NCI-H2029 treated with DMSO at 0.1 percent for 48 hours (cell line): ENCODE results near the gene EDEM1.
A peak's percentile ranks its signal among the peaks of the same experiment; 100 is the strongest.
"Not testable (repeated sequence)": the region's sequence is repeated elsewhere in the genome, so short reads cannot be mapped to it uniquely, and the experiment has no call there.

ENCODE experiments used
- DNase-seq: peaks from one replicate; lab custom pipeline; 2025; lab: John Stamatoyannopoulos, UW

The EDEM1 gene

DNA sequence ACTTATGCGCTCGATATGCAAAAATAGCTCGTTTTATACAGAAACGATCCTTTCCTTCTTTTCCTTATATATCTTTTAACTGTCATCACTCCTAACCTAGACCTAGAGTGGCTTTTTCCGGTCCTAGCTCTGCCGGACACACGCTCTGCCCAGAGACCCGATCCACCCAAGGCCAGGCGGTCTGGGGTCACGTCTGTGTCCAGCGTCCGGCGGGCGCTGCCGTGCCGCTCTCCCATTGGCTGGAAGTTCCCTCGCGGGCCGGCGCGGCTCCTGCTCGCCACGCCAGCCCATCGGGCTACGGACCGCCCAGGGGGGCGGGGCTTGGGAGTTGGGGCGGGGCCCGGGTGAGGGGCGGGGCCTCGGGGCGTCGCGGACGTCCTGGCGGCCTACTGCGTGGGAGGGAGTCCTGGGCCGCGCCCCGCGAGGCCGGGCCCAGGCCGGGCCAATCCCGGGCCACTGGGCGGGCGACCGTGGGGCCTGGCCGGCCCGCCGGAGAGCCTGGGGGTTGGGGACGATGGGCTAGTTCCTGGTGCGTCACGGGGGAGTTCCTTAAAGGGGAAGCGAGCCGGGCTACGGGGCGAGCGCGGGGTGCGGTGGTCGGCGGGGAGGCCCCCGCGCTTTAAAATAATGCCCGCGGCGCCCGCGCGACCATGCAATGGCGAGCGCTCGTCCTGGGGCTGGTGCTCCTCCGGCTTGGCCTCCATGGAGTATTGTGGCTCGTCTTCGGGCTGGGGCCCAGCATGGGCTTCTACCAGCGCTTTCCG is at the start of gene EDEM1:
TSS of gene EDEM1 (plus strand) at position 552 of the 764 bp plus-strand sequence. CDS start at position 651, 99 bp downstream.
- peak; percentile 71 for DNase-seq

GRCh38 chr3:5138214-5138981 is 49.1 kb upstream of the EDEM1 start:
- DNase-seq = no peak

DNA sequence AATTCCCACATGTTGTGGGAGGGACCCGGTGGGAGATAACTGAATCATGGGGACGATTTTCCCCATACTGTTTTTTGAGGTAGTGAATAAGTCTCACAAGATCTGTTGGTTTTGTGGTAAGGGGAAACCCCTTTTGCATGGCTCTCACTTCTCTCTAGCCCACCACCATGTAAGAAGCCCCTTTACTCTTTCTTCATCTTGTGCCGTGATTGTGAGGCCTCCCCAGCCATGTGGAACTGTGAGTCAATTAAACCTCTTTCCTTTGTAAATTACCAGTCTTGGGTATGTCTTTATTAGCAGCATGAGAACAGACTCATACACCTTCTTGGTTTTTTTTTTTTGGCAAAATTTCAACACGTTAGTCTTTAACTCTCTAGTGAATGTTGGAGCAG is 47.3 kb upstream of the EDEM1 start:
- no peak for DNase-seq

DNA sequence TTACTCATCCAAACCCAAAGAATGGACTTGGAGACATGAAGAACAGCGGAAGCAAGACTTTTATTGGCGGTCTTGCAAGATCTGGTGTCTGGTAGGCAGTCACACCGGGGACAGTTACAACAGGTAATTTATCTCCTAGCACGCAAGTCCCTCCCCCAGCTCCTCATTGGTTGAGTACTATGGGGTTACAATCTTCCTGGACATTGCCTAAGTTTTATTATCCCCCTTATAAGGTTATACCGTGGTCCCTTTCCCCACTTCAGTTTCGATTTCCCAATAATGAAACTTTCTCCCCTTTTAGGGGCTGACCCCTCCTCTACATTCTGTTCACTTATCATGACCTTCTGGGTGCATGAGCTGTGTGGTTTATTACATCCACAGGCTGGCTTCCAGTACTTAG is 46.7 kb upstream of the EDEM1 start:
- DNase-seq = no peak

DNA sequence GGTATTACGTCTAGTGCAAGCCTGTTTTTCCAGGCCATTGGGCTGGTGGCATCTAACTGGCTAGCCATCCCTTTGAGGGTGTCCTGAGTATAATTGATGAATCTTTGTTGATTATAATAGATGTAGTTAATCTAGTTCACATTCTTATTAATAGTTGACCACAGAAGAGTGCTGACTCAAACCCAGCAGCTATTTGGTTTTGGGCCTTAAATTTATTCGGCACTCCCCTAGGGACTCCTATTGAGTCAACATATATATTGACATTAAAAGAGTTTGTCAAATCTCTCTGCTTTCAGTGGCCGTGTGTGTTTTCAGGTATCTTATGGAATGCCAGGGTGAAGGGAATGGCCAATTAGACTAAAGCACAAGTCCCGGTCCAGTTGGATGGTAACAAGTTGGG is 45.7 kb upstream of the EDEM1 start:
- DNase-seq = no peak

GRCh38 chr3:5143464-5143863 is 44.0 kb upstream of the EDEM1 start:
- no peak for DNase-seq

DNA sequence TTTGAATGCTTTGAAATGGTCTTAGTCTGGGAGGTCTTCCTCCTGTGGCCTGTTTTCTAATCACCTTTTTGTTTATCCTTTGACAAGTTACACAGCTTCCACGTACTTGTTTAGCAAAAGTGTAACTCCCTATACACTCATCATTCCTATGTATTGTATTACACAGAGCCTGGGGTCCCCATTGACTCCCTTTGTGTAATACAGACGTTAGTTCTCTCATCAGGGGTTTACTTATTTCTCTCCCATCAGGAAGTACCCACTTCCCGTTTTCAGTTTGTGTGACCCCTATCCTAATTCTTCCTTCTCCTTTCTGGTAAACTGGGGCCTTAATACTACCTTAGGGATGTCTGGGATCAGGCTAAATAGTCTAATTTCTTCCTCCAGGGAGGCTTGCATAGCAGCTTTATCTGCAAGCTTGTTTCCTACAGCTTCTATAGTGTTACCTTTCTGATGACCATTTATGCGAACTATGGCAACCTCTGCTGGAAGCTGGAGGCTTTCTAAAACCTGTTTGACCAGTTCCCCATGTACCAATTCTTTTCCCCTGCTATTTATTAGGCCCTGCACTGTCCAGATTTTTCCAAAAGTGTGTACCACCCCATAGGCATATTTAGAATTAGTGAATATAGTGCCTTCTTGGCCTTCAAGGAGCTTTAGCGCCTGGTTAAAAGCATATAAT is 43.1 kb upstream of the EDEM1 start:
- no peak for DNase-seq

GRCh38 chr3:5145120-5145519 is 42.4 kb upstream of the EDEM1 start:
- DNase-seq = no peak

DNA sequence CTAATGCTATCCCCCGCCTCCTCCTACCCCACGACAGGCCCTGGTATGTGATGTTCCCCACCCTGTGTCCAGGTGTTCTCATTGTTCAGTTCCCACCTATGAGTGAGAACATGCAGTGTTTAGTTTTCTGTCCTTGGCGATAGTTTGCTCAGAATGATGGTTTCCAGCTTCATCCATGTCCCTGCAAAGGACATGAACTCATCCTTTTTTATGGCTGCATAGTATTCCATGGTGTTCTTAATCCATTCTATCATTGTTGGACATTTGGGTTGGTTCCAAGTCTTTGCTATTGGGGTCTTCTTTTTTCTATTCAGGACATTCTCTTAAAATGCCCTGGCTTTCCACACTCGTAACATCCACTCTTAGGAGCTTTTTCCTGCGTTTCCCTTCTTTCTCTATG is 40.4 kb upstream of the EDEM1 start:
- not testable (repeated sequence) for DNase-seq

DNA sequence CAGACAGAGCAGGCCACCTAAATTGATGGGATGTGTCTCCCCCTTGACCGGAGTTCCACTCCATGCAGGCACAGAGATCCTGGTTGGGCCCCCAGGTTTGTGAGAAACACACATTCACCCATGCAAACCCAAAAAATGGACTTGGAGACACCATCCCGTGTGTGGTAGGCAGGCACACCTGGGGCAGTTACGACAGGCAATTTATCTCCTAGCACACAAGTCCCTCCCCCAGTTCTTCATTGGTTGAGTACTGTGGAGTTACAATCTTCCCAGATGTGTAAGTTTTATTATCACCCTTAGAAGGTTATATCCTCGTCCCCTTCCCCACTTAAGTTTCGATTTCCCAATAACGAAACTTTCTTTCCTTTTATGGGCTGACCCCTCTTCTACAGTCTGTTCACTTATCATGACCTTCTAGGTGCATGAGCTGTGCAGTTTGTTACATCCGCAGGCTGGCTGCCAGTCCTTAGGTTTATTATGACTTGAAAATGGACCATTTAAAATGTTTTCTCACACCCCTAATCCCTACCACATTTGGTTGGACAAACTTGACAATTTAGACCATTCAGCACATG is 38.1 kb upstream of the EDEM1 start:
- no peak for DNase-seq

DNA sequence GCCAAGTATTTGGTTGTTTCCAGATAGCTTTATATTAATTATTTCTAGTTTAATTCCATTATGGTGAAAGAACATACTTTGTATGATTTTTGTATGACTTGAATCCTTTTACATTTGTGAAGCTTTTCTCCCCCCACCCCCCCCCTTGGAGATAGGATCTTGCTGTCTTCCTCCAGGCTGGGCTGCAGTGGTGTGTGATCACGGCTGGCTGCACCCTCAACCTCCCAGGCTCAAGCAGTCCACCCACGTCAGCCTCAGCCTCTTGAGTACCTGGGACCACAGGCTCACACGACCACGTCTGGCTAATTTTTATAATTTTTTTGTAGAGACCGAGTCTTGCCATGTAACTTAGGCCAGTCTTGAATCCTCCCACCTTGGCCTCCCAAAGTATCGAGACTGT is 35.9 kb upstream of the EDEM1 start:
- DNase-seq = no peak

- DNase-seq = no peak
Measured at GRCh38 chr3:5153074-5153473, 34.4 kb upstream of the EDEM1 start.

GRCh38 chr3:5155241-5155640 is 32.3 kb upstream of the EDEM1 start:
- no peak for DNase-seq

- DNase-seq = no peak
Measured at GRCh38 chr3:5160321-5160720, 27.2 kb upstream of the EDEM1 start.

- DNase-seq = peak; percentile 89
Measured at GRCh38 chr3:5160940-5161858, 26.3 kb upstream of the EDEM1 start.

DNA sequence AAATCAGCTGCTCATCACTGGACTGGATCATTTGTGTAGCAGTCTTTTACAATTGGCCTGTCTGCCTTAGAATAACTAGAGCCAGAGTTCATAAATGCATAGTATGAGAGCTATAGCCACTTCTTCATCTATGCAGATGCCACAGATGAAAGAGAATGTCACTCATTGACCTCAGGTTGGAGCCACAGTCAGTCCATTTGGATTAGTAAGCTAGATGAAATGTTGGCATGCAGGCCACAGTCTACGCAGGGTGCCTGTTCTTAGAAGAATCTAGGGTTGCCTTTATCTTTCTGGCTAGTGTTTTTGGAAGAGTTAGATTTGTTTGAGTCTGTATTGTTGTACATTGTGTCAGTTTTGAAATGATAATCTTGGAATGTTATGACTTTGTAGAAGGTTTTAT is 25.4 kb upstream of the EDEM1 start:
- DNase-seq = no peak

- peak; percentile 19 for DNase-seq
Measured at GRCh38 chr3:5165698-5166097, 21.8 kb upstream of the EDEM1 start.

GRCh38 chr3:5166846-5167245 is 20.7 kb upstream of the EDEM1 start:
- DNase-seq = no peak

DNA sequence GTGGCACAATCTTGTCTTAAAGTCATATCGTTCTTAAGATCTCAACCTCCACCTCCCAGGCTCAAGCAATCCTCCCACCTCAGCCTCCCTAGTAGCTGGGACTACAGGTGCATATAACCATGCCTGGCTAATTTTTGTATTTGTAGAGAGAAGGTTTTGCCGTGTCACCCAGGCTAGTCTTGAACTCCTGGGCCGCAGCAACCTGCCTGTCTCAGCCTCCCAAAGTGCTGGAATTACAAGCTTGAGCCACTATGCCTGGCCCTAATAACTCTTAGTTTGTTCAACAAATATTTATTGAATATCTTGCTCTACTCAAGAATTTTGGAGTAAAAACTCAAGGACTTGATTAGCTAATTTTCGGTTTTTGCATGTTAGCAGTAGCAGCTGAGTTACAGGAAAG is 19.4 kb upstream of the EDEM1 start:
- DNase-seq = no peak

GRCh38 chr3:5169807-5170206 is 17.7 kb upstream of the EDEM1 start:
- DNase-seq = no peak

GRCh38 chr3:5170975-5171374 is 16.5 kb upstream of the EDEM1 start:
- DNase-seq = no peak

- no peak for DNase-seq
Measured at GRCh38 chr3:5172018-5172417, 15.5 kb upstream of the EDEM1 start.
